Measurements from ENCODE around the gene SCMH1.

DNA sequence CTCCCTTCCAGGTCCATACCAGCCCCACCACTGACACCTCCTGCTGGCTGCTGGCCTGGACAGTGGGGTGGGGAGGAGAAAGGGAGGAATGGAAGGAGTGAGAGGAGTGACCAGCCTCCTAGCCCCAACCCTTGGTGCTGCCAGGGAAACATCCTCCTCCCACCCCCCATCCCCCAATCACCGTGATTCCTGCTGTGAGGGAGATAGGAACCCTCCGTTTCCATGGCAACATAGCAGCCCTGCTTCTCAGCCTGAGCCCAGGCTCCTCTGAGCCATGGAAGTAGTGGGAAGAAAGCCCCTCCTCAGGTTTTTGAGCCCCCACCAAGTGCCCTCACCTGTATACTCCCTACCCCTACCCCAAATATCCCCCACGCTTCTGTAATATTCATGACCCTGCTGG lies 44.4 kb upstream of the SCMH1 start:
- TF ChIP-seq, protein P1, sequence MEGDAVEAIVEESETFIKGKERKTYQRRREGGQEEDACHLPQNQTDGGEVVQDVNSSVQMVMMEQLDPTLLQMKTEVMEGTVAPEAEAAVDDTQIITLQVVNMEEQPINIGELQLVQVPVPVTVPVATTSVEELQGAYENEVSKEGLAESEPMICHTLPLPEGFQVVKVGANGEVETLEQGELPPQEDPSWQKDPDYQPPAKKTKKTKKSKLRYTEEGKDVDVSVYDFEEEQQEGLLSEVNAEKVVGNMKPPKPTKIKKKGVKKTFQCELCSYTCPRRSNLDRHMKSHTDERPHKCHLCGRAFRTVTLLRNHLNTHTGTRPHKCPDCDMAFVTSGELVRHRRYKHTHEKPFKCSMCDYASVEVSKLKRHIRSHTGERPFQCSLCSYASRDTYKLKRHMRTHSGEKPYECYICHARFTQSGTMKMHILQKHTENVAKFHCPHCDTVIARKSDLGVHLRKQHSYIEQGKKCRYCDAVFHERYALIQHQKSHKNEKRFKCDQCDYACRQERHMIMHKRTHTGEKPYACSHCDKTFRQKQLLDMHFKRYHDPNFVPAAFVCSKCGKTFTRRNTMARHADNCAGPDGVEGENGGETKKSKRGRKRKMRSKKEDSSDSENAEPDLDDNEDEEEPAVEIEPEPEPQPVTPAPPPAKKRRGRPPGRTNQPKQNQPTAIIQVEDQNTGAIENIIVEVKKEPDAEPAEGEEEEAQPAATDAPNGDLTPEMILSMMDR (IDR thresholded peaks at IDR 0.05), result no peak
- no peak for TF ChIP-seq POLR2A (IDR thresholded peaks at IDR 0.05)

Measured in uterus (tissue), 2 donors.